GM21723 (cell line): ENCODE measurements around the gene SCAF11.
A peak's percentile ranks its signal among the peaks of the same experiment; 100 is the strongest.
"Not testable (repeated sequence)": the region's sequence is repeated elsewhere in the genome, so short reads cannot be mapped to it uniquely, and the experiment has no call there.

Source experiments
- ATAC-seq: cut with Tn5 transposase; IDR thresholded peaks from one replicate; pipeline ENCODE4 v1.9.1; 2021; ENCODE audit warnings: mild to moderate bottlenecking, moderate library complexity; ENCODE audit not compliant: unreplicated experiment

The SCAF11 gene

GRCh38 chr12:45990468-45991283 is at the start of gene SCAF11:
SCAF11 (minus strand) TSS chr12:45990574; CDS start chr12:45964167, 26,407 bp downstream.
- peak; percentile 66 for ATAC-seq

- ATAC-seq = not testable (repeated sequence)
Observed at GRCh38 chr12:46037066-46037465, 46.7 kb upstream of the SCAF11 start.

GRCh38 chr12:46027172-46027571 is 36.8 kb upstream of the SCAF11 start:
- ATAC-seq = no peak

GRCh38 chr12:46024099-46024498 is 33.7 kb upstream of the SCAF11 start:
- ATAC-seq = no peak

GRCh38 chr12:46020768-46021167 is 30.4 kb upstream of the SCAF11 start:
- no peak for ATAC-seq

- not testable (repeated sequence) for ATAC-seq
Observed at GRCh38 chr12:46018712-46019111, 28.3 kb upstream of the SCAF11 start.

GRCh38 chr12:46017866-46018375 is 27.5 kb upstream of the SCAF11 start:
- not testable (repeated sequence) for ATAC-seq

- no peak for ATAC-seq
Observed at GRCh38 chr12:46005823-46006222, 15.4 kb upstream of the SCAF11 start.

GRCh38 chr12:46005151-46005797 is 14.9 kb upstream of the SCAF11 start:
- ATAC-seq = no peak

GRCh38 chr12:46004715-46005114 is 14.3 kb upstream of the SCAF11 start:
- no peak for ATAC-seq

GRCh38 chr12:46000076-46000475 is 9.7 kb upstream of the SCAF11 start:
- not testable (repeated sequence) for ATAC-seq

- ATAC-seq = no peak
Observed at GRCh38 chr12:45994736-45995135, 4.4 kb upstream of the SCAF11 start.

- ATAC-seq = peak; percentile 35
Observed at GRCh38 chr12:45991284-45992249, 1.2 kb upstream of the SCAF11 start.

- peak; percentile 30 for ATAC-seq
Observed at GRCh38 chr12:45989721-45990467, 480 bp downstream of the SCAF11 start.

- no peak for ATAC-seq
Observed at GRCh38 chr12:45989287-45989686, 1.1 kb downstream of the SCAF11 start.

GRCh38 chr12:45988264-45988663 is 2.1 kb downstream of the SCAF11 start:
- no peak for ATAC-seq

GRCh38 chr12:45987340-45987727 is 3.0 kb downstream of the SCAF11 start:
- no peak for ATAC-seq

- no peak for ATAC-seq
Observed at GRCh38 chr12:45986641-45987339, 3.6 kb downstream of the SCAF11 start.

- no peak for ATAC-seq
Observed at GRCh38 chr12:45981075-45981837, 9.1 kb downstream of the SCAF11 start.
